HG03558 (cell line): Measurements from ENCODE around the gene ITGAV.
"Not testable (repeated sequence)": the region's sequence is repeated elsewhere in the genome, so short reads cannot be mapped to it uniquely, and the experiment has no call there.

ENCODE experiments used
- ATAC-seq: cut with Tn5 transposase; IDR thresholded peaks from one replicate; pipeline ENCODE4 v1.9.1; 2021; ENCODE audit warnings: moderate number of reproducible peaks; ENCODE audit not compliant: unreplicated experiment; ENCODE audit errors: extremely low read depth

The ITGAV gene

GRCh38 chr2:186589612-186590349 lies at the start of gene ITGAV:
ITGAV (plus strand) TSS chr2:186590056; CDS start chr2:186590339, 283 bp downstream.
- peak; percentile 90 for ATAC-seq

- ATAC-seq: no peak
These were observed 48.9 kb upstream of the ITGAV start for GRCh38 chr2:186540941-186541340.

- no peak for ATAC-seq
These were observed 47.9 kb upstream of the ITGAV start for GRCh38 chr2:186542002-186542401.

- no peak for ATAC-seq
These were observed 46.2 kb upstream of the ITGAV start for GRCh38 chr2:186543561-186544131.

GRCh38 chr2:186544255-186544675 lies 45.6 kb upstream of the ITGAV start:
- no peak for ATAC-seq

GRCh38 chr2:186546846-186547245 lies 43.0 kb upstream of the ITGAV start:
- ATAC-seq: no peak

GRCh38 chr2:186551323-186552050 lies 38.4 kb upstream of the ITGAV start:
- no peak for ATAC-seq

- no peak for ATAC-seq
These were observed 35.4 kb upstream of the ITGAV start for GRCh38 chr2:186554429-186554828.

GRCh38 chr2:186554850-186555671 lies 34.8 kb upstream of the ITGAV start:
- no peak for ATAC-seq

GRCh38 chr2:186558512-186559276 lies 31.2 kb upstream of the ITGAV start:
- no peak for ATAC-seq

GRCh38 chr2:186559370-186559769 lies 30.5 kb upstream of the ITGAV start:
- ATAC-seq: peak; percentile 16

- ATAC-seq: peak; percentile 41
These were observed 30.0 kb upstream of the ITGAV start for GRCh38 chr2:186559848-186560247.

- ATAC-seq: no peak
These were observed 29.6 kb upstream of the ITGAV start for GRCh38 chr2:186560254-186560653.

GRCh38 chr2:186561467-186562208 lies 28.2 kb upstream of the ITGAV start:
- no peak for ATAC-seq

GRCh38 chr2:186562209-186562578 lies 27.7 kb upstream of the ITGAV start:
- no peak for ATAC-seq

GRCh38 chr2:186568600-186568999 lies 21.3 kb upstream of the ITGAV start:
- not testable (repeated sequence) for ATAC-seq

- not testable (repeated sequence) for ATAC-seq
These were observed 20.7 kb upstream of the ITGAV start for GRCh38 chr2:186569127-186569526.

- no peak for ATAC-seq
These were observed 20.0 kb upstream of the ITGAV start for GRCh38 chr2:186569897-186570296.

GRCh38 chr2:186570604-186571003 lies 19.3 kb upstream of the ITGAV start:
- no peak for ATAC-seq
